GM12873 (cell line): ENCODE measurements around the gene SMIM24.

Experiments used
- TF ChIP-seq, protein P1 (sequence below): IDR thresholded peaks from 2 replicates; pipeline ENCODE4 v1.5.1; 2012; ENCODE audit warnings: low read depth, mild to moderate bottlenecking, moderate library complexity, low read length, control low read depth; ENCODE audit not compliant: insufficient read depth; ENCODE audit errors: missing control alignments

SMIM24 gene

DNA sequence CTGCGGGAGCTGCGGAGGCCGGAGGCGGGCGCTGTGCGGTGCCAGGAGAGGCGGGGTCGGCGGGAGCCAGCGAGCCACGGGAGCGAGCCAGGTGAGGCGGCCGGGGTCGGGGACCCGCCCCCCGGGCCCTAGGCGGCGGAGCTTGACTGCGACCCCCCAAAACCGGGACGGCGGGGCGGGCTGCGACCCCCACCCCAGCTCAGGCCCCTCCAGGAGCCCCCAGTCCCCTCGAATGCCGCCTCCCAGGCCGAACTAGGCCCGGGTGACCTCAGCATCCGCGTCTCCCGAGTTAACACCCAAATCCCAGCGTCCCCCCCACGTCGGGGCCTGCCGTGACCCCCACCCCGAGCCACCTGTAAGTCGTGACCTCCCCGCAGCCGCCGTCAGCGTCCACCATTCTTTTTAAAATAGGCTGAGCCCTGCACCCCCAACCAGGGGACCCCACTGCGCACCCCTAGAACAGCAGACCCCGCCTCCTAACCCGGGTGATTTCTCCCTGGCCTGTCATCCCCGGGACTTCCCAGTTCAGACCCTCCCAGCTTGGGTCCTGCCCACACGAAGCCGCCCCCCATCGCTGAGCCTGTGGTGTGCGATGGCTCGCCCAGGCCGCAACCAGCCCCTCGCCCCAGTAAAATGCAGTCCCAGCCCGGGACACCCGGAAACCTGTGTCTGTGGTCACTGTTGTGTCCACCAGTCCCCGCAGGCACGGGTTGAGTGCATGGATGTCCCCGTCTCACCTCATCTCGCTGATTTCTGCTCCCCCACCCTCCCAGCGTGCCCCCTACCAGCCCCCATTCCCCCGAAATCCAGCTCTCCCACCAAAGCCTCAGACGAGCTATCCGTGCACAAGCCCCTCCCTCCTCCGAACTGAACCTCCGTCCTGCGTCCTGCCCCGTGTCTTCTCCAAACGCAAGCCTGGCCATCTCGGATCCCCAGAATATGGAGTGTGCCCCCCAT, 26.3 kb upstream of the SMIM24 start:
- TF ChIP-seq, protein P1, sequence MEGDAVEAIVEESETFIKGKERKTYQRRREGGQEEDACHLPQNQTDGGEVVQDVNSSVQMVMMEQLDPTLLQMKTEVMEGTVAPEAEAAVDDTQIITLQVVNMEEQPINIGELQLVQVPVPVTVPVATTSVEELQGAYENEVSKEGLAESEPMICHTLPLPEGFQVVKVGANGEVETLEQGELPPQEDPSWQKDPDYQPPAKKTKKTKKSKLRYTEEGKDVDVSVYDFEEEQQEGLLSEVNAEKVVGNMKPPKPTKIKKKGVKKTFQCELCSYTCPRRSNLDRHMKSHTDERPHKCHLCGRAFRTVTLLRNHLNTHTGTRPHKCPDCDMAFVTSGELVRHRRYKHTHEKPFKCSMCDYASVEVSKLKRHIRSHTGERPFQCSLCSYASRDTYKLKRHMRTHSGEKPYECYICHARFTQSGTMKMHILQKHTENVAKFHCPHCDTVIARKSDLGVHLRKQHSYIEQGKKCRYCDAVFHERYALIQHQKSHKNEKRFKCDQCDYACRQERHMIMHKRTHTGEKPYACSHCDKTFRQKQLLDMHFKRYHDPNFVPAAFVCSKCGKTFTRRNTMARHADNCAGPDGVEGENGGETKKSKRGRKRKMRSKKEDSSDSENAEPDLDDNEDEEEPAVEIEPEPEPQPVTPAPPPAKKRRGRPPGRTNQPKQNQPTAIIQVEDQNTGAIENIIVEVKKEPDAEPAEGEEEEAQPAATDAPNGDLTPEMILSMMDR: no peak

DNA sequence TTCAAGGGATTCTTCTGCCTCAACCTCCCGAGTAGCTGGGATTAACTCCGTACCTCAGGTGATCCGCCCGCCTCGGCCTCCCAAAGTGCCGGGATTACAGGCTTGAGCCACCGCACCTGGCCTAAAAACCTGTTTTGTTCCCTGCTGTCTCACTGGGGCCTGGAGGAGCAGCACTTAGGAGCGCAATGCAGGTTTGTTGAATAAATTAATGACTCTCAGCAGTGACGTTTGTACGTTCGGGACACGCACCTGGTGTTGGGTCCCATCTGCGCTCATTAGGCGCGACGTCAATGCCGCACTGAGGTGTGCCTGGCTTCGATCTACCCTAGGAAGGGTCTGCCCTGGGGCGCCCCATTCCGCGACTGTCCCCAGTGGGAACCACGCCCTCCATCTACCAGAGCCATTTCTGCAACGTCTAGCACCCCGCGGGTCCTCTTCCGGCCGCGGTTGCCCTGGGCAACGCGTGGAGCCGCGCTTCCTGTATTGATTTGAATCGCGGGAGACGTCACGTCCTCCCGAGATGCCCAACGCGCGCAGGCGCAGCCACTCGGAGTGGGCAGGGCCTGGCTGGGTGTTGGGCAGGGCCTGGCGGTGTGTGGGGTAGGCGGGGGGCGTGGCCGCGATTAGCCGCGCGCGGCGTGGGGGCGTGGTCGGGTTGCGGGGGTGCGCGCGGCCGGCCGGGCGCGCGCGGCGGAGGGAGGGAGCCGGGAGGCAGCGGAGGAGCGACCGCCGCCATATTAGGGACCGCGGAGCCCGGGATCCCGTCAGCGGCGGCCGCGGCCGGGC, 25.5 kb upstream of the SMIM24 start, which contains the start of gene FZR1:
Gene FZR1 (plus strand): TSS at position 714 of the 786 bp plus-strand sequence. CDS start 16,679 bp downstream, outside the sequence.
- TF ChIP-seq, protein P1: no peak

DNA sequence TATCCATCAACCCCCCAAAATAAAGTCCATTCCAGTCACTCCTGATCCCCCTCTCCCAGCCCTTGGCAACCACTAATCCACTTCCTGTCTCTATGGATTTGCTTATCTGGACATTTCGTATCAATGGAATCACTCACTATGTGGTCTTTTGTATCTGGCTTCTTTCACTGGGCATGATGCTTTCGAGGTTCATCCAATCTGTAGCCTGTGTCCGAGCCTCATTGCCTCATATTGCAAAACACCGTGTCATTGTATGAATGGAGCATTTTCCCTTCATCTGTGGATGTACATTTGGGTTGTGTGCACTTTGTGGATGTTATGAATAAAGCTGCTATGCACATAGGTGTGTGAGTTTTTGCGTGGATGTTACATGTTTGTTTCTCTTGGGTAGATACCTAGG, 24.4 kb upstream of the SMIM24 start:
- TF ChIP-seq, protein P1: no peak

DNA sequence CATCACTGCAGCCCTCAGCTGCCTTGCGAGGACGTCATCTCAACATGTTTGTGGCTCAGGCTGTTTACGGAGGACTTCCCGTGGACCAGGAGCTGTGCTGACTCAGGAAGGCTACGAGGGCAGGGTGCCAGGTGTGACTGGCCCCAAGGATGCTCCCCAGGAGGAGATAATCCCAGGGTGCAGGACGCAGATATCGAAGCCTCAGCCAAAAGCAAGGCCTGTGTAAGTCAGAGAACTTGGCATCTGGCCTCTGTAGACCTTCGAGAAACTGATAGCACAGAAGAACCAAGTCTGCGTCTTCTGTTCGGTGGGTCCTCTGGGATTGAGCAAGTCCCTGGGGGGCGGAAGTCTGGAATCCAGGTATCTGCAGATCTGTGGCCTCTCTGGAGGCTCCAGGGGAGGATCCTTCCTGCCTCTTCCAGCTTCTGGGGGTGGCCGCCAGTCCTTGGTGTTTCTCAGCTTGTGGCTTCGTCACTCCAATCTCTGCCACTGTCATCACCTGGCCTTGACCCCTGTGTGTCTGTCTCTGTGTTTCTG, 22.8 kb upstream of the SMIM24 start:
- TF ChIP-seq, protein P1: no peak

DNA sequence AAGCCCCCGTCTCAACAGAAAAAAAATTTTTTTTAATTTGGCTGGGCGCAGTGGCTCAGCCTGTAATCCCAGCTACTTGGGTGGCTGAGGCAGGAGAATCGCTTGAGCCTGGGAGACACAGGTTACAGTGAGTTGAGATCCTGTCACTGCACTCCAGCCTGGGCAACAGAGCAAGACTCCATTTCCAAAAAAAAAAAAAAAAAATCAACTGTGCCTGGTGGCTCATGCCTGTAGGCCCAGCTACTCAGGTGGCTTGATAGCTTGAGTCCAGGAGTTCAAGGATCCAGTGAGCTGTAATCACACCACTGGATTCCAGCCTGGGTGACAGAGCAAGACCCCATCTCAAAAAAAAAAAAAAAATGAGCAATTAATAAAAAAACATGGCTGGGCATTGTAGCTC, 21.5 kb upstream of the SMIM24 start:
- TF ChIP-seq, protein P1: no peak

DNA sequence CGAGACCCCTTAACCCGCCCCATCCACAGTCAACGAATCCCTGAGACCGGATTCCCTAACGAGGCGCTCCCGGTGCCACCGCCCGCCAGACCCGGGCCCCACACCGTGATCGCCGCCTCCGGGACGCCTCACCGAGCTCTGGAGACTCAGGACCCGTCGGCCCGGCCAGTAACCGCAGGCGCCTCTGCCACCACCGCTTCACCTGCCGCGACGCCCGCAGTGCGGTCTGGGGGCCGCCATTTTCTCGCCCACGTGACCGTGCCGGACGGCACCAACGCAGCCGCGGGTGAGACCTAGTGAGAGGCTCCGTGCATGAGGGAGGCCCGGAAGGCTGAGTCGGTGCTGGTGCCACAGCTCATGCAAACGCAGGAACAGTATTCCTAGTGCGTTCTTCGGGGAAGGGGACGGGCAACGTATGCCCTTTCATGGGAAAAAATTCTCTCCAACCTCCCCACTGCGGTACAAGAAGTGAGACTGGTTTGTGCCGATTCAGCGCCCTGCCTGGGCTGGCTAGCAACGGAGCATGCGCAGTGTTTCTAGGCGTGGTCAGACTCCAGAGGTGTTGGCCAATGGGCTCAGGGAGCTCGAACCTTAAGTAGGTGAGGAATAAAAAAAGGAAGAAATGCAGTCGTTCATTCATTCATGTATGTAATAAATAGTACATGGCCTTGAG, 20.2 kb upstream of the SMIM24 start, which contains the start of gene DOHH:
Gene DOHH (minus strand): TSS at position 246 of the 673 bp plus-strand sequence. CDS start 3,860 bp downstream, outside the sequence.
- TF ChIP-seq, protein P1: no peak
